Measurements from ENCODE around the gene RCBTB1. TPM values are rescaled to one million over a fixed set of nuclear protein-coding genes. Genes with fewer than 3 reads are reported as not detected.

RCBTB1 gene
- polyA plus RNA-seq, 1 donor (not counting 4 experiments of a cell fraction or from before 2014, with no cell fraction given), result 26.9 TPM

DNA sequence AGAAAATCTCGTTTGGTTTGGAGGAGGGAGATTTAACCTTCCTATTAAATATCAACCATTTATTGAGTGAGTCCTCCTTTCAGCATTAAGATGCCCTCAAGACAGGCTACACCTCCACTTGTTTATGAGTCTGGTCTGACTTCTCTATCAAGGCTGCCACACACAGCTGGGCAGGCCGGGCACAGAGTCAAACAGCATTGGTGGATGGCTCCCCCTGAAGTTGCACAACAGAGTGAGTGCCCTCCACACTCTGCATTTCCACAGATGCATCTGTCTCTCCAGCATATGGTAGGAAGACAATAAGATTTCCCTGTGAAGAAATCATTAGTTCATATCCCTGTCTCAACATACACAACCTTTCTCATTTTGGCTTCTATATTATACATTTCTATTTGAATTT lies 58.2 kb downstream of the RCBTB1 start:
- Histone ChIP-seq H4K20me1 (ENCODE audit: control insufficient read depth, extremely low read depth, insufficient read depth, low read length) (no peaks in the 10 kb centered on the region), H3K4me1 (ENCODE audit: control insufficient read depth, extremely low read depth, insufficient read depth, low read length) (no peaks in the 10 kb centered on the region), H3K36me3 (ENCODE audit: control insufficient read depth in 2 of 2, extremely low read depth in 1 of 2, insufficient read depth in 2 of 2, low read length in 2 of 2) (peaks cover 9 to 12% of the 10 kb centered on the region in 2 experiments), H3K9ac (ENCODE audit: control insufficient read depth, extremely low read depth, insufficient read depth, low read length) (no peak overlapping the region), H3K9me1 (ENCODE audit: control insufficient read depth, extremely low read depth, insufficient read depth, low read length) (no peaks in the 10 kb centered on the region), H3K79me2 (ENCODE audit: control insufficient read depth, insufficient read depth, low read length) (no peaks in the 10 kb centered on the region), H3K27ac (ENCODE audit: control insufficient read depth, insufficient read depth, low read length) (no peak overlapping the region), H3K27me3 (ENCODE audit: control insufficient read depth, extremely low read depth, insufficient read depth, low read length) (no peaks in the 10 kb centered on the region), H2AFZ (ENCODE audit: control insufficient read depth, low read length) (no peak overlapping the region), H3K4me3 (ENCODE audit: control insufficient read depth in 2 of 3, extremely low read depth in 1 of 3, insufficient read depth in 2 of 3, low read depth in 1 of 3, low read length in 3 of 3) (no peak overlapping the region), H3K4me2 (ENCODE audit: control insufficient read depth, extremely low read depth, insufficient read depth, low read depth, low read length) (no peak overlapping the region), H3K9me3 (ENCODE audit: control insufficient read depth, low read depth, low read length) (no peaks in the 10 kb centered on the region)
- dilution Hi-C loops (cut with MboI; ENCODE audit: extremely low pct_ligation_motif_present, low sequenced_read_pairs), result no loop called here
- TF ChIP-seq, protein P1, sequence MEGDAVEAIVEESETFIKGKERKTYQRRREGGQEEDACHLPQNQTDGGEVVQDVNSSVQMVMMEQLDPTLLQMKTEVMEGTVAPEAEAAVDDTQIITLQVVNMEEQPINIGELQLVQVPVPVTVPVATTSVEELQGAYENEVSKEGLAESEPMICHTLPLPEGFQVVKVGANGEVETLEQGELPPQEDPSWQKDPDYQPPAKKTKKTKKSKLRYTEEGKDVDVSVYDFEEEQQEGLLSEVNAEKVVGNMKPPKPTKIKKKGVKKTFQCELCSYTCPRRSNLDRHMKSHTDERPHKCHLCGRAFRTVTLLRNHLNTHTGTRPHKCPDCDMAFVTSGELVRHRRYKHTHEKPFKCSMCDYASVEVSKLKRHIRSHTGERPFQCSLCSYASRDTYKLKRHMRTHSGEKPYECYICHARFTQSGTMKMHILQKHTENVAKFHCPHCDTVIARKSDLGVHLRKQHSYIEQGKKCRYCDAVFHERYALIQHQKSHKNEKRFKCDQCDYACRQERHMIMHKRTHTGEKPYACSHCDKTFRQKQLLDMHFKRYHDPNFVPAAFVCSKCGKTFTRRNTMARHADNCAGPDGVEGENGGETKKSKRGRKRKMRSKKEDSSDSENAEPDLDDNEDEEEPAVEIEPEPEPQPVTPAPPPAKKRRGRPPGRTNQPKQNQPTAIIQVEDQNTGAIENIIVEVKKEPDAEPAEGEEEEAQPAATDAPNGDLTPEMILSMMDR (optimal IDR thresholded peaks at IDR 0.05 in 1 of 3, IDR thresholded peaks at IDR 0.05 in 1 of 3, conservative IDR thresholded peaks at IDR 0.05 in 1 of 3; ENCODE audit: extremely low read depth in 1 of 3, insufficient read depth in 2 of 3, low read length in 3 of 3), result no peak
- no peak for TF ChIP-seq EZH2 (IDR thresholded peaks at IDR 0.05; ENCODE audit: low read length)
- FAIRE-seq, result no peak
- no peak for DNase-seq (ENCODE audit: low read depth, low spot score)

DNA sequence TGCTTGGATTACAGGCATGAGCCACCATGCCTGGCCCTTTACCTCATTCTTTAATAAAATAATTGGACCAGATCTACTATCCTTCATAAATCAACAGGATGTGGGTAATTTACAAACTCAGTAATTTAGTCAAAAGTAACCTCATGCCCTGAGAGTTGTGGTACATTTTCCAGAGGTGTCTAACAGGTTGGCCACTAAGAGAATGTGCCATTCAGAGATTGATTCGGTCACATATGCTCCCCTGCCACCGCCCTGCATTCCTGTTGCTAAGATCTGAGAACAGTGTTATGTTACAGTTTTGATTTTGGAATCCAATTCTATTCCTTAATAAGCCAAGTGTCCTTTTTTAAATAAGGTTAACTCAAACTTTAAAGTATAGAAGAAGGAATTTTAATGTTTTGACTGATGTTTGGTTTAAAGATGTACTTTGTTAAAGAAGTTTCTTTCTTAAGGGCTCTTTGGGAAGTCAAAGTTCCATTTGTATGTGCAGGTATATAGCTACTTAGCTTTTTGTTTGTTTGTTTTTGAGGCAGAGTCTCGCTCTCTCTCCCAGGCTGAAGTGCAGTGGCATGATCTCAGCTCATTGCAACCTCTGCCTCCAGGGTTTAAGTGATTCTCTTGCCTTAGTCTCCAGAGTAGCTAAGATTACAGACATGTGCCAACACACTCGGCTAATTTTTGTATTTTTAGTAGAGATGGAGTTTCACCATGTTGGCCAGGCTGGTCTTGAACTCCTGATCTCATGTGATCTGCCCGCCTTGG lies 60.4 kb downstream of the RCBTB1 start:
- H2AFZ ChIP-seq (ENCODE audit: control insufficient read depth, low read length), result no peak overlapping the region
- no peaks in the 10 kb centered on the region for H3K9me3 ChIP-seq (ENCODE audit: control insufficient read depth, low read depth, low read length)
- no peak overlapping the region for H3K4me3 ChIP-seq (ENCODE audit: control insufficient read depth in 2 of 3, extremely low read depth in 1 of 3, insufficient read depth in 2 of 3, low read depth in 1 of 3, low read length in 3 of 3)
- H3K79me2 ChIP-seq (ENCODE audit: control insufficient read depth, insufficient read depth, low read length), result no peaks in the 10 kb centered on the region
- dilution Hi-C loops (cut with MboI; ENCODE audit: extremely low pct_ligation_motif_present, low sequenced_read_pairs), result no loop called here
- H4K20me1 ChIP-seq (ENCODE audit: control insufficient read depth, extremely low read depth, insufficient read depth, low read length), result no peaks in the 10 kb centered on the region
- peaks cover 5 to 7% of the 10 kb centered on the region in 2 experiments for H3K36me3 ChIP-seq (ENCODE audit: control insufficient read depth in 2 of 2, extremely low read depth in 1 of 2, insufficient read depth in 2 of 2, low read length in 2 of 2)
- no peaks in the 10 kb centered on the region for H3K27me3 ChIP-seq (ENCODE audit: control insufficient read depth, extremely low read depth, insufficient read depth, low read length)
- no peak overlapping the region for H3K9ac ChIP-seq (ENCODE audit: control insufficient read depth, extremely low read depth, insufficient read depth, low read length)
- no peaks in the 10 kb centered on the region for H3K4me1 ChIP-seq (ENCODE audit: control insufficient read depth, extremely low read depth, insufficient read depth, low read length)
- H3K4me2 ChIP-seq (ENCODE audit: control insufficient read depth, extremely low read depth, insufficient read depth, low read depth, low read length), result no peak overlapping the region
- no peak overlapping the region for H3K27ac ChIP-seq (ENCODE audit: control insufficient read depth, insufficient read depth, low read length)
- FAIRE-seq (no peak), DNase-seq (ENCODE audit: low read depth, low spot score) (no peak)
- H3K9me1 ChIP-seq (ENCODE audit: control insufficient read depth, extremely low read depth, insufficient read depth, low read length), result no peaks in the 10 kb centered on the region
- no peak for TF ChIP-seq EZH2 (IDR thresholded peaks at IDR 0.05; ENCODE audit: low read length)
- TF ChIP-seq, protein P1 (optimal IDR thresholded peaks at IDR 0.05 in 1 of 3, IDR thresholded peaks at IDR 0.05 in 1 of 3, conservative IDR thresholded peaks at IDR 0.05 in 1 of 3; ENCODE audit: extremely low read depth in 1 of 3, insufficient read depth in 2 of 3, low read length in 3 of 3), result no peak

Data from keratinocyte (primary cell).